GM19193 (cell line): ENCODE results near the gene PRKCSH.

Source experiments
- POLR2A ChIP-seq: IDR thresholded peaks from 4 replicates; pipeline ENCODE4 v1.6.1; 2011; ENCODE audit not compliant: insufficient read depth, insufficient read length; ENCODE audit errors: extremely low read depth

The PRKCSH gene

GRCh38 chr19:11495885-11496284 lies 60.5 kb downstream of the PRKCSH start:
- no peak for TF ChIP-seq POLR2A

GRCh38 chr19:11496391-11497163 lies 61.1 kb downstream of the PRKCSH start:
- no peak for TF ChIP-seq POLR2A

- no peak for TF ChIP-seq POLR2A
Observed at GRCh38 chr19:11499220-11499726, 63.8 kb downstream of the PRKCSH start.

GRCh38 chr19:11499890-11500420 lies 64.5 kb downstream of the PRKCSH start:
- TF ChIP-seq POLR2A, result no peak
